T-helper 2 cell treated with Interferon-gamma antibody and Interleukin-4, amounts not matched to agents 100 ng/mL and 5 ng/mL, for 36 hours (primary cell): ENCODE data around the gene ZNF101. TPM values are rescaled to one million over a fixed set of nuclear protein-coding genes. Genes with fewer than 3 reads are reported as not detected.

Experiments used
- intact Hi-C: fragments of 100-400 bp; cut with micrococcal nuclease; formaldehyde crosslinking; loops from one replicate; pipeline ENCODE4 v1.15.1; 2023
- total RNA-seq: library from RNA; stranded (reverse); gene quantifications from 2 replicates; pipeline ENCODE4 v1.2.3, GENCODE V29; 2022

The ZNF101 gene
- total RNA-seq, 1 donor from 2014 or later = 80.6 TPM

- intact Hi-C loops = no loop called here
Observed at GRCh38 chr19:19637523-19638251, 31.0 kb upstream of the ZNF101 start.

DNA sequence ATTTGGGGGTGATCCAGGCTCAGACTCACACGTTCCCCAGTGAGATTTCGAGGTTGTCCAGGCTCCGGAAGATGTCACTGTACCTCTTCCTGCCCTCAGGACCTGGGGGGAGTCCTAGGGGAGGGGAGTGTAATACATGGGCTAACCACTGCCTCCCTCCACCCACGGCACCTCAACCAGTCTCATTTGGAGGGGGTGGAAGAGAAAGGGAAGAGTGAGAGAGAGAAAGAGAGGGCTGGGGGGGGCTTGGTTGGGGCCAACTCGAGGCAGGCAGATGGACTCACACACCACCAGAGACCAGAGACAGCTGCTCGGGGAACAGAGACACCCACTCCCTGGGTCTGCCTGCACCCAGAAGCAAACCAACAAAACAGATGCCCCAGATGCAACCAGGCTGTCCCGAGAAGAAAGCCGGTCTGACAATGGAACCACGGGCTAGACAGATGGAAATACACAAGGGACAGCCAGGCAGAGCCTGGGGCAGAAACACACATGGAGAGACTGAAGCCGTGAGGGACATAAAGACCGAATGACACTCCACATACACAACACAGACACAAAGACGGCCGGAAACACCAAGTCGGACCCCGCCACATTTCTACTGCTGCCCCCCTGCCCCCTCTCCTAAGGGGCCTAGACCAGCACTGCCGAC, 26.0 kb upstream of the ZNF101 start:
- intact Hi-C loops = loop anchor here (1.0 to 2.0 kb wide), 7 partner anchors 15 to 317 kb away; partner anchors contain the start of gene PBX4

DNA sequence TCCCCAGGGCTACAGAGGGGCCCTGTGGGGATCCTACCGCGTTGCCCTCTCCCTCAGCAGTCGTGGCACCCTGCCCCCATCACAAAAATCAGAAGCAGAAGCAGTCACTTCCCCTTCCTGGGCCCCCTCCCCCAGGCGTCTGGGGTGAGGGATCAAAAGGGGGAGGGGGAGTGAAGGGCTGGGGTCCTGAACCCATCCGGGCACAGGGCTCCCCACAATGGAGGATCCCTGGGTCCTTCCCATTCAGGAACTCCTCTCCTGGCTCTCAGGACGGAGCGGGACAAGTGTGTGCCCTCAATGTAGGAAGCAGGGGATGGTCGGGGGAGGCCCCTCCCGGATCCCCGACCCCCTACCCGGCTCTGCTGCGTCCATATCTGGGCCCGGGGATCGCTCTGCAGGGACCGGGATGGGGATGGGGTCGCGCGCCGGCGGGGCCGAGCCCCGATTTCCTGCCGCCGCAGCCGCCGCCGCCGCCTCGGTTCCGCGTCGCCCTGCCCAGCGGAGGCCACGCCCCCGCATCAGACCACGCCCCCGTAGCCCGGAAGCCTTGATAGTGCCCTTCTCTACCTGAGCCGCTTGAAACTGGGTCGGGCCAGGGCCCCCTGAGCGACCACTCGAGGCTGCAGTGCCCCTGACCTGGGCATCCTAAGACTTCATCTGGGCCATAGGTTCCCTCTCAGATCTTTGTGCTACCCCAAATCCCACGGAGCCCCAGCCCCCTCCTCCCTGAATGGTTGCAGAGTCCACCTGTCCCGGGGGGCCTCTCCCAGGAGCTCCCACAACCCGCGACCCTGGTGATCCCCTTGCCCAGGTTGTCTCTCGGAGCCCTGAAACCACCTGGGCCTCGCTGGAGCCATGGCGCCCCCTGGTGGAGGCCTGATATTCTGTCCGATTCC, 25.2 kb upstream of the ZNF101 start, which contains the start of gene GMIP:
GMIP (minus strand) TSS at position 500 of the 896 bp plus-strand sequence; CDS start at position 372, 128 bp downstream.
- intact Hi-C loops = loop anchor here (1.0 to 2.0 kb wide), 7 partner anchors 16 to 316 kb away; partner anchors contain the start of gene PBX4

- intact Hi-C loops = no loop called here
Observed at GRCh38 chr19:19644054-19644388, 24.6 kb upstream of the ZNF101 start.

- intact Hi-C loops = no loop called here
Observed at GRCh38 chr19:19645233-19645870, 23.3 kb upstream of the ZNF101 start.

GRCh38 chr19:19647037-19647835, 21.4 kb upstream of the ZNF101 start:
- intact Hi-C loops = no loop called here

DNA sequence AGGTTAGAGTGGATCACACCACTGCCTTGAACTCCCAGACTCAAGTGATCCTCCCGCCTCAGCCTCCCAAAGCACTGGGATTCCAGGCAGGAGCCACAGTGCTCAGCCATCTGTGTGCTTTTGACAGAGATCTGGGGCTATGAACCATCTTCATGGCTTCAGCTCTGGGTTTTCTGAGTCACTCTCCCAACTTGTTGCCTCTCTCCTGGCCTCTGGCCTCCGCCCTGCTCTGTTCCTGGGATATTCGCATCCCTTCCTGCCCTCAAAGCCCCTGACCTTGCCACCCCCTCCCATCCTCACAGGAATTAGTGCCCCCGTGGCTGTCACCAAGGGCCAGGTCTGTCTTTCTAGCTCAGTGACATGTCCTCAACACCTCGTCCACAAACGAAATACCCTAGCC, 19.5 kb upstream of the ZNF101 start:
- intact Hi-C loops = no loop called here

GRCh38 chr19:19649580-19649995, 19.1 kb upstream of the ZNF101 start:
- intact Hi-C loops = no loop called here

- intact Hi-C loops = no loop called here
Observed at GRCh38 chr19:19650331-19650730, 18.3 kb upstream of the ZNF101 start.

GRCh38 chr19:19651076-19651475, 17.6 kb upstream of the ZNF101 start:
- intact Hi-C loops = no loop called here

GRCh38 chr19:19652482-19653295, 15.9 kb upstream of the ZNF101 start:
- intact Hi-C loops = no loop called here

- intact Hi-C loops = no loop called here
Observed at GRCh38 chr19:19653597-19654147, 15.0 kb upstream of the ZNF101 start.

DNA sequence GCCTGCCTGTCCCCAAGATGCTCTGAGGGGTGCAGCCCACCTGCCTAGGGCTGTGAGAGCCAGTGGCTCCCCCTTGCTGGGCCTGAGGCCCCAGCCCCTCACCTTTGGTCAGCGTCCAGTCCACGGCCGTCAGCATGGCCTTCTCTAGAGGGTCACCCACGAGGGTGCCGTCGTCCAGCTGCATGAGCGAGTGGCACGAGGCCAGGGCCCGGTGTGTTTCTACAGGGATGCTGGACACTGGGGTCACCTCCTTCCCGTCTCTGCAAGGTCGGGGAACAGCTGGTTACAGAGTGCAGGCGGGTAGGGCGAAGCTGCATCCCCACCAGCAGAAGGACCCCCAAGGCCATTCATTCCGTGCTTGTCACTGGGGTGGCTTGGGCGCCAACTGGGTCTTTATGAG, 14.2 kb upstream of the ZNF101 start:
- intact Hi-C loops = no loop called here

DNA sequence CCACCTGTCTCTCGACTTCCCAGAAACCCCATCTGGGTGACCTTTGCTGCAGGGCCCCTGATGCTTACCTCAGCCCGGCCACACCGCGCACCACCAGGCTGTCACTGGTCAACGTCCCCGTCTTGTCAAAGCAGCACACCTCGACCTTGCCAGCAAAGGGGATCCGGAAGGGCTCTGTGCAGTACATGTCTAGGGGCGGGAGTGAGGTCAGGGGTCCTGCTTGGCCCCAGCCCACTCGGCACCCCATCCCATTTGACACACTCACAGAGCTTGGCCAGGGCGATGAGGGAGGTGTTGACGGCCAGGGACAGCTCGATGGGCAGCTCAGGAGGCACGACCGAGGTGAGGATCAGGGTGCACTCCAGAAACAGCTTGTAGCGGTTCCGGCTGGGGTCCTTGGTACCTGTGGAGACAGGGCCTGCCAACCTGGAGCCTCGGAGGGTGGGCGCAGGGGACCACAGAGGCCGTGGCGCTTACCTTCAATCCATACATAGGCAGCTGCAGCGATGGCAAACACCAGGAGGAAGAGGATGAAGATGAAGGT, 13.5 kb upstream of the ZNF101 start:
- intact Hi-C loops = no loop called here

DNA sequence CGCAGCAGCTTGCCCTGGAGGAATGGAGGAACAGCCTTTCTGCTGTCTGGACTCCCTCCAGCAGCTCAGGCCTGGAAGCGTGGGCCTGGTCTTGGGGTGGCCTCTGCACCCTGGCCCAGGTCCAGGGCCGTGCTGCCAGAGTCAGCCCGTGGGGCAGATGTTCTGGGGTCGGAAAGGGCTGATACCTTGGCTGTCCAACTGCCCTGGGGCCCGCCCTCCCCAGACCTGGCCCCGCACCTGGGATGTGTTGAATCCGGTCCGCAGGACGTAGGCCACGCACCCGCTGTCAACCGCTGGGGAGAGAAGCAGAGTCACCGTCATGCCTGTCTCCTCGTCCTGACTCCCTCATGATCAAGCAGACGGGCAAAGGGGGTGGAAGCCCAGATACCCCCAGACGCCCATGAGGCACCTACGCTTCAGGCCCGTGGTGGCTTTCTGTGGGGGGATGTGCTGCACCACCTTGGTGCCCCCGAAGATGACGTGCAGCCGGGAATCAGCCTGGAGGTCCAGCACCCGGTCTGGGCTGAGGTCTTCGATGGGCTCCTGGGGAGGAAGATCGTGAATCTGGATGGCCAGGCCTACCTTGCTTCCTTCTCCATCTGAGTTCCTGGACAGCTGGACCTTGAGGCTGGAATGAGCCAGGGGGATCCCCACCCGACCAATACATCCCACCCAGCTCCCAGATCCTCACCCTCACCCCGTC, 12.8 kb upstream of the ZNF101 start:
- intact Hi-C loops = no loop called here

DNA sequence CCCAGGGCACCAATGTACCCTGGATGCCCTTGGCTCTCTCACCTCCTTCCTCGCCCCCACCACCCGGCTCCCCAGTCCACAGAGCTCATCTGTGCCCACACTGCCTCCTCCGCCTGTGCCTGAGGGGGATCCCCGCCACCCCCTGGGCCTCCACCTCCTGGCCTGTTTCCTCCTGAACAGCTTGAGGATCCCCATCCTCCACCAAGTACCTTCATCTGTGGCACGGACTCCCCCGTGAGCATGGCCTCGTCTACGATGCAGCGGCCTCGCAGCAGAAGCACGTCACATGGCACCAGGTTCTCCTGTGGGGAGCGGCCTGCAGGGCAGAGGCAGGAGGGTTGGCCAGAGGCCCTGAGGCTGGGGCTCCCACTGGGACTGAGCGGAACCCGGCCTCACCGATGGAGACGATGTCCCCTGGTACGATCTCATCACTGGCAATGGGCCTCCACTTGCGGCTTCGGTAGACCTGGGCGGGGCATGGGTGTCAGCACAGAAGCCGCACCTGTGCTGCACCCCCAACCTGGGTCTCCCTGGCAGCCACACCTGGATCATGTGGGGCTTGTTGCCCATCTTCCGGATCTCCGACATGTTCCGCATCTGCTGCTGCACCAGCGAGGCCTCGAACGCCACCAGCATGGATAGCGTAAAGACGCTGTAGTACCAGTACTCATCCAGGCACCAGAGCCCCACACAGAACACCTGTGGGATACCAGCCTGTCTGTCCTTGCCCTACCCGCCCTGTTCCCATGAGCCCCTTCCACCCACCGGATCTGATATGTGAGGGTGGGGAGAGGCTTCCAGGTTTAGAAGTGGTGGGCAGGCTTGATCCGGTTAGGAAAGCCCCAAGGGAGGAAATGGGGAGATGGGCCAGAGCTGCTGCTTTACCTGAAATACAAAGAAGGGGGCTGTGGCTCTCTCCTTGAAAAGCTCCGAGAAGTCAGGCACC, 11.9 kb upstream of the ZNF101 start:
- intact Hi-C loops = no loop called here

DNA sequence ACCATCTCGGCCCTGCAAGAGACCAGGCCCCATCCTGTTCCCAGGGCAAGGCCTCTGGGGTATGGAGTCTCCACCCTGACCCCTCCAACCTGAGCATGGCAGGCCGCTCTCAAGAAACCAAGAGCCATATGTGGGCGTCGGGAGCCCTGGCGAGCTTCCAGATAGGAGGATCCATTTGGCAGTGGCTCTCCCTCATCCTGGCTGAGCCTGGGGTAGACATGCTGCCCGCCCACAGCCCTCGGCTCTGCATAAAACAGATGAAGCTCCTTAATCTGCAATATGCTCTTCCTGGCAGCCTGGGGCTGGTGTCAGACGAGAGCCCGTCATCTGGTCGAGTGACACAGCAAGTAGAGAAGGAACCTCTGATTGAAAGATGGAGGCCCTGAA, 11.2 kb upstream of the ZNF101 start:
- intact Hi-C loops = no loop called here
